HEK293 (cell line): ENCODE measurements around the gene OR2A5.

ENCODE experiments used
- CTCF ChIA-PET: fragments of 350-600 bp; formaldehyde crosslinking; extraction: SDS; loops from one replicate; lab custom pipeline; 2021; ENCODE audit warnings: antibody characterized with exemption; lab: Yijun Ruan, JAX
- POLR2A ChIA-PET: fragments of 300-600 bp; formaldehyde crosslinking; extraction: SDS; loops from one replicate; lab custom pipeline; 2020; ENCODE audit warnings: antibody characterized with exemption, inconsistent platforms; lab: Yijun Ruan, JAX
- H3K27ac ChIP-seq: fragments of 200-500 bp; sonication (Bioruptor generic); 2 replicates; pipeline ENCODE4 v1.5.1; 2014; ENCODE audit warnings: low read depth, low read length, control low read depth, inconsistent platforms; ENCODE audit errors: extremely low read depth
- H3K36me3 ChIP-seq, 2 experiments: fragments of 200-500 bp in 1 of 2; sonication (Bioruptor generic) in 1 of 2; 1 replicate in 1 of 2; 2 replicates in 1 of 2; pipeline ENCODE4 v1.5.1; 2014 to 2017; ENCODE audit warnings: inconsistent platforms in 2 of 2, low read length in 2 of 2; ENCODE audit not compliant: control insufficient read depth in 2 of 2, insufficient read depth in 1 of 2
- H3K4me1 ChIP-seq: fragments of 200-500 bp; sonication (Bioruptor generic); 2 replicates; pipeline ENCODE4 v1.5.1; 2014; ENCODE audit warnings: mild to moderate bottlenecking, low read length, inconsistent platforms; ENCODE audit not compliant: control insufficient read depth, insufficient read depth
- H3K4me3 ChIP-seq: 2 replicates; pipeline ENCODE4 v1.5.1; 2011; ENCODE audit warnings: low read depth, mild to moderate bottlenecking, control low read depth, low read length, moderate library complexity
- H3K9me3 ChIP-seq: fragments of 200-500 bp; sonication (Bioruptor generic); 2 replicates; pipeline ENCODE4 v1.5.1; 2014; ENCODE audit warnings: low read depth, low read length, inconsistent platforms; ENCODE audit not compliant: control insufficient read depth, insufficient read depth
- GLI2 ChIP-seq: fragments of 450-650 bp; formaldehyde crosslinking; IDR thresholded peaks from 2 replicates; pipeline ENCODE4; 2017; ENCODE audit warnings: missing biosample characterization, missing genetic modification characterization, low read depth, borderline replicate concordance
- GLIS2 ChIP-seq: fragments of 450-650 bp; formaldehyde crosslinking; IDR thresholded peaks from 2 replicates; pipeline ENCODE4 v1.5.1; 2016; ENCODE audit warnings: missing biosample characterization, missing genetic modification characterization
- HOXC10 ChIP-seq: sonication (generic); formaldehyde crosslinking; IDR thresholded peaks from 2 replicates; pipeline ENCODE4 v1.8.1; 2023; ENCODE audit warnings: mild to moderate bottlenecking, missing genetic modification reagents
- KLF8 ChIP-seq: fragments of 450-650 bp; formaldehyde crosslinking; IDR thresholded peaks from 2 replicates; pipeline ENCODE4 v1.5.1; 2016; ENCODE audit warnings: missing biosample characterization, missing genetic modification characterization
- MZF1 ChIP-seq: fragments of 450-650 bp; formaldehyde crosslinking; IDR thresholded peaks from 2 replicates; pipeline ENCODE4 v1.5.1; 2017; ENCODE audit warnings: missing biosample characterization, missing genetic modification characterization, borderline replicate concordance
- PRDM1 ChIP-seq: fragments of 450-650 bp; formaldehyde crosslinking; IDR thresholded peaks from 2 replicates; pipeline ENCODE4; 2016; ENCODE audit warnings: missing biosample characterization, missing genetic modification characterization
- SETDB1 ChIP-seq: IDR thresholded peaks from one replicate; pipeline ENCODE4 v1.6.1; 2017; ENCODE audit warnings: mild to moderate bottlenecking, low read length, moderate library complexity, mixed read lengths; ENCODE audit not compliant: insufficient read length
- TSHZ1 ChIP-seq: fragments of 450-650 bp; formaldehyde crosslinking; IDR thresholded peaks from 2 replicates; pipeline ENCODE4 v1.5.1; 2016; ENCODE audit warnings: missing biosample characterization, missing genetic modification characterization, borderline replicate concordance
- WT1 ChIP-seq: fragments of 450-650 bp; formaldehyde crosslinking; IDR thresholded peaks from 2 replicates; pipeline ENCODE4 v1.5.1; 2016; ENCODE audit warnings: missing biosample characterization, missing genetic modification characterization
- ZFP37 ChIP-seq: fragments of 450-650 bp; formaldehyde crosslinking; IDR thresholded peaks from 2 replicates; pipeline ENCODE4 v1.5.1; 2016; ENCODE audit warnings: missing biosample characterization, missing genetic modification characterization
- ZFP41 ChIP-seq: fragments of 450-650 bp; formaldehyde crosslinking; IDR thresholded peaks from 2 replicates; pipeline ENCODE4 v1.5.1; 2016; ENCODE audit warnings: missing biosample characterization, missing genetic modification characterization, borderline replicate concordance
- ZNF174 ChIP-seq: fragments of 450-650 bp; formaldehyde crosslinking; IDR thresholded peaks from 2 replicates; pipeline ENCODE4 v1.5.0; 2017; ENCODE audit warnings: missing biosample characterization, mild to moderate bottlenecking, missing genetic modification characterization
- ZNF366 ChIP-seq: fragments of 450-650 bp; formaldehyde crosslinking; conservative IDR thresholded peaks from 2 replicates; pipeline ENCODE4 v1.5.1; 2016; ENCODE audit warnings: missing biosample characterization, missing genetic modification characterization
- ZNF394 ChIP-seq: fragments of 450-650 bp; formaldehyde crosslinking; IDR thresholded peaks from 2 replicates; pipeline ENCODE4 v1.5.1; 2016; ENCODE audit warnings: missing biosample characterization, missing genetic modification characterization, mild to moderate bottlenecking, moderate library complexity, borderline replicate concordance
- ZNF514 ChIP-seq: fragments of 450-650 bp; formaldehyde crosslinking; IDR thresholded peaks from 2 replicates; pipeline ENCODE4 v1.5.1; 2016; ENCODE audit warnings: missing biosample characterization, missing genetic modification characterization
- ZNF518A ChIP-seq: fragments of 450-650 bp; formaldehyde crosslinking; conservative IDR thresholded peaks from 2 replicates; pipeline ENCODE4 v1.5.1; 2016; ENCODE audit warnings: low read depth, missing biosample characterization, missing genetic modification characterization
- ZNF585B ChIP-seq: fragments of 450-650 bp; formaldehyde crosslinking; IDR thresholded peaks from 2 replicates; pipeline ENCODE4 v1.5.1; 2016; ENCODE audit warnings: missing biosample characterization, missing genetic modification characterization
- ZNF792 ChIP-seq: fragments of 450-650 bp; formaldehyde crosslinking; IDR thresholded peaks from 2 replicates; pipeline ENCODE4 v1.5.1; 2016; ENCODE audit warnings: missing biosample characterization, missing genetic modification characterization
- ZNF843 ChIP-seq: fragments of 450-650 bp; formaldehyde crosslinking; IDR thresholded peaks from 2 replicates; pipeline ENCODE4 v1.5.1; 2016; ENCODE audit warnings: missing biosample characterization, missing genetic modification characterization
- ZXDB ChIP-seq: fragments of 450-650 bp; formaldehyde crosslinking; IDR thresholded peaks from 2 replicates; pipeline ENCODE4 v1.5.1; 2016; ENCODE audit warnings: missing biosample characterization, missing genetic modification characterization

Gene OR2A5

GRCh38 chr7:144098776-144099175 is 50.0 kb downstream of the OR2A5 start:
- Histone ChIP-seq H3K36me3 (no peaks in the 10 kb centered on the region), H3K4me1 (no peaks in the 10 kb centered on the region), H3K27ac (no peak overlapping the region), H3K9me3 (no peaks in the 10 kb centered on the region), H3K4me3 (no peak overlapping the region)
- TF ChIP-seq TSHZ1 (tag by site-specific recombination) (no peak), KLF8 (no peak), ZNF585B (tag by site-specific recombination) (no peak), WT1 (tag by site-specific recombination) (no peak), ZNF792 (no peak), PRDM1 (peak; percentile 96), ZNF394 (tag by site-specific recombination) (no peak), GLIS2 (no peak), ZNF843 (tag by site-specific recombination) (no peak), HOXC10 (no peak), ZNF366 (tag by site-specific recombination) (peak; percentile 66)
- POLR2A ChIA-PET = no interaction called here
- CTCF ChIA-PET = no interaction called here

GRCh38 chr7:144100607-144101006 is 51.9 kb downstream of the OR2A5 start:
- POLR2A ChIA-PET = no interaction called here

More at GRCh38 chr7:144100607-144101006, 51.9 kb downstream of the OR2A5 start:
- TF ChIP-seq ZNF514 (tag by site-specific recombination) = no peak
- no peak for TF ChIP-seq MZF1 (tag by site-specific recombination)
- no peak for TF ChIP-seq GLI2 (tag by site-specific recombination)
- no peak for TF ChIP-seq SETDB1
- TF ChIP-seq ZFP41 = no peak
- no peak for TF ChIP-seq ZNF174 (tag by site-specific recombination)
- TF ChIP-seq ZFP37 (tag by site-specific recombination) = no peak
- no peak for TF ChIP-seq ZNF518A
- no peak for TF ChIP-seq ZXDB (tag by site-specific recombination)
- no peak overlapping the region for H3K27ac ChIP-seq
- CTCF ChIA-PET = interaction anchor here (0.7 kb wide), 2 partner anchors 16 to 40 kb away, joined by 3 read pairs; no protein-coding TSS in a partner anchor
- H3K4me3 ChIP-seq = no peak overlapping the region
- no peaks in the 10 kb centered on the region for H3K36me3 ChIP-seq
- H3K4me1 ChIP-seq = no peaks in the 10 kb centered on the region
- no peaks in the 10 kb centered on the region for H3K9me3 ChIP-seq
